CD1c-positive myeloid dendritic cell (primary cell): ENCODE measurements around the gene SMCO3.

Source experiments
- DNase-seq: peaks from one replicate; pipeline ENCODE4 v3.0.0-alpha.2; 2016; ENCODE audit errors: extremely low spot score

SMCO3 gene

DNA sequence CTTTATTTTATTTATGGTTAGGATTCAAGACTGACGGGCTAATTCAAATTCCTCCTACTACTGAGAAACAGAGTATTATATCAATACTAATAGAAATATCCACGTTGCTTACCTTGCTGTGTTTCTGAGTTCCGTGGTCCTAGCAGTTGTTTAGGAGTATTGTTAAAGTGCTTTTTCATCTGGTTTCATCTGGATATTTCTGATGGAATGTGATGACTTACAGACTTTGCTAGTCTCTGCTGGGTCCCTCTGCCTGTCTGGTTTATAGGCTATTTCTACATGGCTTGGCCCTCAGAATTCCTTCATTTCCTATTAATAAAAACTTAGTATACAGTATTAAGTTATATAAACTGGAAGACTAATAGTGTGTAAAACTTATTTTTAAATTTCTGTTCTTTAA, at the start of gene SMCO3:
TSS of gene SMCO3 (minus strand) at position 169 of the 400 bp plus-strand sequence. CDS start 7,502 bp downstream, outside the sequence.
- DNase-seq, result no peak

DNA sequence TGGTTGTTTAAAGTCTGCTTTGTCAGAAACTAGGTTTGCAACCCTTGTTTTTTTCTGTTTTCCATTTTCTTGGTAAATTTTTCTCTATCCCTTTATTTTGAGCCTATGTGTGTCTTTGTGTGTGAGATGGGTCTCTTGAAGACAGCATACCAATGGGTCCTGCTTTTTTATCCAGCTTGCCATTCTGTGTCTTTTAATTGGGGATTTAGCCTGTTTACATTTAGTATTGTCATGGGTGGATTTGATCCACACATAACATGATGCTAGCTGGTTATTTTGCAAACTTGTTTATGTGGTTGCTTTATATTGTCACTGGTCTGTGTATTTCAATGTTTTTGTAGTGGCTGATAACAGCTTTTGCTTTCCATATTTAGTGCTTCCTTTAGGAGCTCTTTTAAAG, 46.5 kb upstream of the SMCO3 start:
- DNase-seq, result no peak

DNA sequence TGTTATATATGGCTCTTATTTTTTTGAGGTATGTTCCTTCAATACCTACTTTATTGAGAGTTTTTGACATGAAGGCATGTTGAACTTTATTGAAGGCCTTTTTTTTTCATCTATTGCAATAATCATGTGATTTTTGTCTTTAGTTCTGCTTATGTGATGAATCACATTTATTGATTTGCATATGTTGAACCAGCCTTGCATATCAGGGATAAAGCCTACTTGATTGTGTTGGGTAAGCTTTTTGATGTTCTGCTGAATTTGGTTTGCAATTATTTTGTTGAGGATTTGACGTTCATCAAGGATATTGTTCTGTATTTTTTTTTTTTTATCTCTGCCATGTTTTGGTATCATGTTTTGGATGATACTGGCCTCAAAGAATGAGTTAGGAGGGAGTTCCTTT, 44.5 kb upstream of the SMCO3 start:
- DNase-seq, result no peak

DNA sequence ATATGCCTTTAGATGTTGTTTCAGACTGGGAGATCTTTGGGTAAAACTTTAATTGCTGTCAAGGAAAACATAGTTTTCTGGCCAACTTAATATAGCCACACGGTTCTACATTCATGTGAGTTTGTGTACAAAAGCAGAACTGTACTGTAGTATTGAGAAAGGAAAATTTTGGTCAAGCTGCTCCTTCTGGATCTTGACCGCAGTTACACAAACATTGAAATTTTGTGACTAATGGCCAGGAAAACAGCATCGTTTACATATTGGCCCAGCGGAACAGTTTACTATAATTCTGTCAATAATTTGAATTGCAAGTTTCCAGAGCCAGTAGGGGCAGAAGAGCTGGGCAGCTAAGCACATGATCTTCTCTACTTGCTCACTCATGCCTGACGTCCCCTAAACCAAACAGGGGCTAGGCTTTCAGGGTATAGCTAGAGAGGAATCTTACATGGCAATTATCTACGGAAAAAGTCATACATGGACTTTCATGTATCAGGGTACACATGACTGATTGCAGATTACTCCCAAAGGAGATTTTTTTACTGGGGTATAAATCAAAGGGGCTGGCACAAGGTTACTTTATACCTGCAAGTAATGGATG, 40.7 kb upstream of the SMCO3 start:
- DNase-seq, result no peak

DNA sequence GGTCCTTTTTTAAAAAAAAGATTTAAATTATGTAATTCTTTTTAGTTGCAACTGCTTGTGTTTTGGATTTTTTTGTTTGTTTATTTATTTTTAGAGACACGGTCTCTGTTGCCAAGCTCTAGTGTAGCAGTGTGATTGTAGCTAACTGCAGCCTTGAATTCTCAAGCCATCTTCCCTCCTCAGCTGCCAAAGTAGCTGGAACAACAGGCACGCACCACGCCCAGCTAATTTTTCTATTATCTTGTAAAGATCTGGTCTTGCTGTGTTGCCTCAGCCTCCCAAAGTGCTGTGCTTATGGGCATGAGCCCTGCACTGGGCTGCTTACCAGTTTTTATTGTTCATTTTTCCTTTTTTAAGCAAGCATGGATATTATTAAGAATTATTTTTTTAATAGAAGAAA, 40.0 kb upstream of the SMCO3 start:
- no peak for DNase-seq

GRCh38 chr12:14852880-14853279, 38.9 kb upstream of the SMCO3 start:
- no peak for DNase-seq

GRCh38 chr12:14850929-14851663, 37.1 kb upstream of the SMCO3 start:
- DNase-seq, result no peak

DNA sequence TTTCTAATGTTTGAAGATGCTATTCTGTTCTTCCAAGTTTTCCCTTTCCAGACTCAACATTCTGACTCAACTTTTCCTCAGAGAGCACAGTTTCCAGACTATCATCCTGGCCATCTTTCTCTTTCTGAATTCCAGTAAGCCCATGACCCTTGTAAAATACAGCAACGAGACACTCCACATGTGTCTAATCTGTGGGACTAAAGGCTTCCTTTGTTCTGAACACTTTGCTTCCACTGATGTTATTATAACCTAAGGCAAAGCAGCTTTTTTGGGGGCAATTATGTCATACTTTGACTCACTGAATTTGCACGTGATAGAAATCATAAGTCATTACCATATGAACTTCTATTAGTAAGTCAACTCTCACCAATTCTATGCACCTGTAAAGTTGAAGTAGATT, 35.7 kb upstream of the SMCO3 start:
- no peak for DNase-seq

GRCh38 chr12:14846876-14847580, 33.0 kb upstream of the SMCO3 start:
- DNase-seq, result no peak

GRCh38 chr12:14846042-14846587, 32.1 kb upstream of the SMCO3 start:
- peak; percentile 22 for DNase-seq

DNA sequence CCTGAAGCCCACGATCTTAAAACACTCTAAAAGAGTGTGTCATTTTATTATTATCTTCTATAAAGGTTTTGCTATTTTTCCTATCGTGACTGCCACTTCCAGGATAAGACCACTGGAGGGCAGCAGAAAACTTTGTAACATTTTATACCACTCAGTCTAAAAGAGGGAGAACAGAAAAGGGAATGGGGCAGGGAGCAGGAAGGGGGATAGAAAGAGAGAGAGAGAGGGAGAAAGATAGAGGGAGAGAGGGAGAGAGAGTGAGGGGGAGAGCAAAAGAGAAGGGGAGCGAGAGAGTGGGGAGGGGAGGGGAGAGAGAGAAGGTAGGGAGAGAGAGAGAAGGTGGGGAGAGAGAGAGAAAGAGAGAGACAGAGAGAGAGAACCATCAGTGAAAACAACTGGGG, 31.4 kb upstream of the SMCO3 start:
- peak; percentile 67 for DNase-seq

DNA sequence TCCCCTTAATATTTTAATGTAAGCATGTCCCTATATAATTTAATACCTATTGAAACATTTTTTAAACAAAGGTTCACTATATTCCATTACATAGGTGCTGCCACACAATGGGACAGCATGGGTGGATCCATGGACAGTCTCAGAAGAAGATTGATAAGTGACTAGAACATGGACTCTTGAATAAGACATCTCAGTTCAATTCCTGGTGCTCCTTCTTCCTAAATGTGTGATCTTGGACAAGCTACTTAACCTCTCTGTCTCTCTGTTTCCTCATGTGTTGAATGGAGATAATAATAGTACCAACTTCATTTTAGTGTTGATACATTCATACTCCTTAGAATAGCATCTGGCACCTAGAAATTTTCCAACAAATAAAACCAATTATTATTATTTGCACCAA, 30.4 kb upstream of the SMCO3 start:
- DNase-seq, result no peak

DNA sequence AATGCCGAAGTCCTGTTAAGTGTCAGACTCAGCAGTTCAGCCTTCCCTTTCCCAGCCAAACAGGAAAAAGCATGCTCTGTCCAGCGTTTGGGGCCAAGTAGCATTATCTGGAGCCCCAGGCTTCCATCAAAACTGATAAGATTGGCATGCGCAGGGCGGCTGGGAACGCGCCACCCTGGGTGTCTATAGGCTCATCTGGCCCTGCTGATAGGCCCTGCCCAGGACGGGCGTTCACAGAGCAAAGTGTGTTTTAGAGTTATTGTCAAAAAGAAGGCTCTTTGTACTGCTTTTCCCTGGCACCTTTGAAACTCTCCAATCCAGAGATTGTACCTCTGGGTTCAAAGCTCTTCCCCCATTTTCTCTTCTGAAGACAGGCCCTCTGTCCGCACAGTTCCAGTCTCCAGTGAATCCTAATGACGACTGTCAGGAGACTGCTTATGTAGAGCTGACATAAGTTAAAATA, 29.5 kb upstream of the SMCO3 start, which contains the start of gene ART4:
TSS of gene ART4 (minus strand) at position 102 of the 463 bp plus-strand sequence. CDS start 413 bp downstream, outside the sequence.
- DNase-seq, result no peak

DNA sequence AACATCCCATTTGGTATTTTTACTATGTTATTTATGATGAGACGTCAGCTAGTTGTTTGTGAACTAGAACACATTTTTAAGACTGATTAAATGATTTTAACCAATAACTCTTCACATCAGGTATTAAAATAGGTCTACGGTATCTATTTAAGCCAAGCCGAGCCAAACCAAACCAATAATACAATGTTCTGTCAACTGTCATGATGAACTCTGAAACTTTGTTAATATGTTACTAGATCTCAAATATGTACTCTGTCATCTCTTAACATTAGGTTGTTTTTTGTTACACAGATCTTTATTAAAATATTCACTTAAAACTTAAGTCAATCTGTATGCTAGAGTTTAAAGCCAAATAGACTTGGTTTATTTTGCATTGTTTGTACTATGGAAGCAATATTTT, 28.3 kb upstream of the SMCO3 start:
- no peak for DNase-seq

DNA sequence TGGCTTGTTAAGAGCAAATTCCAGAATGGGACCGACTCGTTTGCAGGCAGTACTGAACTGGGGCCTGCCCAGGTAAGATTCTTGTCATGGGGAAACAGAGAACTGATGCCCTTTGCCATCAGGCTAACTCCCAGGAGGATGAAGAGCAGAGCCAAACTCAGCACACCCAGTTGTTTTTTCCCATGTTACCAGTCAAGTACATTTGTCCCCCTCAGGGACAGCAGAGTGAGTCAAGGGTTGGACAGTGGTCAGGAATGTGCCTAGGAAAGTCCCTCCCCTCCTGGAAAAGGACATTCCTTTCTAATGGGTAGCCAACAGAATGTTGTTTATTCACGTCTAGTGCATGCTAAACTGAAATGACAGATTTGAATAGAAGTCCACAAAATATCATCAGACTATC, 27.8 kb upstream of the SMCO3 start:
- no peak for DNase-seq

DNA sequence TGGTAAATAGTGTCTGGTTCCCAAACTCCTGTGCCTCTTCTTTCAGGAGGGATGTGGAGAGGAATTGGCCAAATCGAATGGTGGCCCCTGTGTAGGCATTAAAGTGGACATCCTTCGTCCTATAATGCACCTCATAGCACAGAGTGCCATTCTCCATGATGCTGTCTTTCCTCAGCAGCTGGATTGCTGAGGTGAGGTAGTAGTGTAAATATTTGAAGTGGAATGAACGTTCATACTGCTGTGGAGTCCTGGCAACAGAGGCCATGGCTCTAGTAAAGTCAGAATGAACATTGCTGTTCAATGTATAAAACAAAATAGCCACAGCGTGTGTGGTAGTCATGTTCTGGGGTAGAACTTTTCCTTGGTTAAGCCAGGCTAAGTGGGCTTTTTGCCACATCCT, 26.6 kb upstream of the SMCO3 start:
- no peak for DNase-seq

- DNase-seq, result no peak
Observed at GRCh38 chr12:14839262-14839661, 25.3 kb upstream of the SMCO3 start.

DNA sequence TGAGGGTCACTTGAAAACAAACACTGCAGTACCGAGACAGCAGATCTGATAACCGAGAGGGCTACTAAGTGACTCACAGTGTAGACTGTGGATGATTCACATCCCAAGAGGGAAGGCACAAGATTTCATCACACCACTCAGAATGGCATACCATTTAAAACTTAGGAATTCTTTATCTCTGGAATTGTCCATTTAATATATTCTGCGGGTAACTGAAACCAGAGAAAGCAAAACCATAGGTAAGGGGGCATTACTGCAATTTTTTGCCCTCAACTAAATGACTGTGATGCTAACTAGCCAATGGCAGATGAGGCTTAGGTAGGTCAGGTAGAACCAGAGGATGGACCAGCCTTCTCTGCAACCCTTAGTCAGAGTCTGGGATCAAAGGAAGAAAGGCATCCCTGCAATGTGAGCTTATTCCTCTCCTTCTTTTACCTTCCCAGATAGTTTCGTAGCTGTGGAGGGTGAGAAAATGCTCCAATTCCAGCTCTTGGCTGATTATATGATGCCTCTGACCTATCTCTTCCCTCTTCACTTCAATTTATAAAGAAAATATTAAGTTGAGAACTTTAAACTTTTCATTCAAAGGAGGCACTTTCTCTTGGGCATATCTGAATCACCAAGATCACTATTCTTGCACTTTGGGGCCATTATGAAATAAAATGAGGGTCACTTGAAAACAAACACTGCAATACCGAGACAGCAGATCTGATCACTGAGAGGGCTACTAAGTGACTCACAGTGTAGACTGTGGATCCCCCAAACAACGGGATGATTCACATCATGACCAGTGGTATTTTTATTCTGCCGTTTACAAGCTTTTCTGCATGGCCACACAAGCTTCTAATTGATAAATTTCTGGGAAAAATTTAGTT, 22.6 kb upstream of the SMCO3 start:
- no peak for DNase-seq

- no peak for DNase-seq
Observed at GRCh38 chr12:14834509-14834908, 20.5 kb upstream of the SMCO3 start.

GRCh38 chr12:14833952-14834351, 20.0 kb upstream of the SMCO3 start:
- DNase-seq, result no peak

DNA sequence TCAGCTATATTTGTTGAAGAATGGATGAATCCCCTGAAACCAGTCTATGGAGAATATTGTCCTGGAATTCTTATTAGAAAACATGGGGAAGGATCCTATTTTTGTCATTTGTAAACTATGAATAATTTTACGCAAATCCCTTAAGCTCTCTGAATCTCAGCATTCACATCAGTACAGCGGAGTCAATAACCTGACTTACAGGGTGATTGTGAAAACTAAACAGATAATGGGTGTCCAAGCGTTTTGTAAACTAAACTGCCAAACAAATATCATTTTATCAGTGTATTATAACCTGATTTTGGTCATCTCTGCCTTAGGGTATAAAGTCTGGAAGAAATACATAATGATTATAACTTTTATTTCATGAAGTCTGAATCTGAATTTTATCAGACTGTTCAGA, 19.4 kb upstream of the SMCO3 start:
- no peak for DNase-seq

DNA sequence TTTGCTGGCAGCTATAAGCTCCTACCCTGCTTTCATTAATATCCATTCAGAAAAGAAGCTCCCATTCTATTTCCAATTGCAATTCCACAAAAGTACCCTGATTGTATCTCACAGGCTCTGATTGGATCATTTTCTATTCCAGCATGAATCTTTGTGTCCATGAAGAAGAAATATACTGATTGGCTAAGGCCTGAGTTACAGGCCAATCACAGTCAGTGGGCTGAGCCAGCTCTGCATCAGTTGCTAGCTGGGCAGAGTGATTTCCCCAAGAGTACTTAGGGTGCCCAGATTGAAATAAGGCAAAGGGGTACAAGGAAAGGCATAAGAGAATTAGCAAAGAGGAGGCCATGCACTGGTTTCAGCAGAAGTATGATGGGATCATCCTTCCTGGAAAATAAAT, 14.9 kb upstream of the SMCO3 start:
- peak; percentile 28 for DNase-seq
